OCI-LY3 (cell line): ENCODE results near the gene AGAP5.
"Not testable (repeated sequence)": the region's sequence is repeated elsewhere in the genome, so short reads cannot be mapped to it uniquely, and the experiment has no call there.

Source experiments
- H2AFZ ChIP-seq: fragments of 200-600, 300-600 bp; shearing (Covaris generic); 2 replicates; pipeline ENCODE4 v1.6.0; 2014; ENCODE audit warnings: antibody characterized with exemption, low read depth, low read length
- H3K27ac ChIP-seq: fragments of 200-600, 300-600 bp; sonication (generic); 2 replicates; pipeline ENCODE4 v1.5.1; 2014; ENCODE audit warnings: mild to moderate bottlenecking, low read length, moderate library complexity, mixed read lengths
- H3K27me3 ChIP-seq: fragments of 200-600, 300-600 bp; sonication (generic); 2 replicates; pipeline ENCODE4 v1.6.1; 2014; ENCODE audit warnings: low read depth, low read length, mixed read lengths
- H3K36me3 ChIP-seq: fragments of 200-600, 300-600 bp; sonication (generic); replicated peaks from 2 replicates; pipeline ENCODE3; 2014; ENCODE audit warnings: low read depth, low read length, mixed read lengths
- H3K4me1 ChIP-seq: fragments of 300-600, 200-600 bp; sonication (generic); 2 replicates; pipeline ENCODE4 v1.6.1; 2014; ENCODE audit warnings: low read length, mixed read lengths
- H3K4me2 ChIP-seq: fragments of 200-600, 300-600 bp; sonication (generic); 2 replicates; pipeline ENCODE4 v1.6.1; 2014; ENCODE audit warnings: low read length, mixed read lengths
- H3K4me3 ChIP-seq: fragments of 300-600, 200-600 bp; sonication (generic); 2 replicates; pipeline ENCODE4 v1.5.1; 2014; ENCODE audit warnings: antibody characterized with exemption, mild to moderate bottlenecking, low read length, moderate library complexity
- H3K79me2 ChIP-seq: fragments of 300-600, 200-600 bp; shearing (Covaris generic); 2 replicates; pipeline ENCODE4 v1.6.1; 2014; ENCODE audit warnings: mild to moderate bottlenecking, low read length, mixed read lengths
- H3K9ac ChIP-seq: fragments of 300-600, 200-600 bp; shearing (Covaris generic); 2 replicates; pipeline ENCODE4 v1.6.0; 2014; ENCODE audit warnings: mild to moderate bottlenecking, low read length, moderate library complexity
- H3K9me3 ChIP-seq: fragments of 200-600, 300-600 bp; shearing (Covaris generic); 2 replicates; pipeline ENCODE4 v1.6.1; 2014; ENCODE audit warnings: low read length, mixed read lengths; ENCODE audit not compliant: insufficient read depth
- H4K20me1 ChIP-seq: fragments of 200-600, 300-600 bp; sonication (generic); 2 replicates; pipeline ENCODE4 v1.6.1; 2016; ENCODE audit warnings: low read length, mixed read lengths; ENCODE audit not compliant: insufficient read depth
- CTCF ChIP-seq: fragments of 200-600, 300-600 bp; sonication (generic); IDR thresholded peaks from 2 replicates; pipeline ENCODE4 v1.5.1; 2014; ENCODE audit warnings: antibody characterized with exemption, low read length, low read depth
- EZH2phosphoT487 ChIP-seq: fragments of 200-600 bp; shearing (Covaris generic); IDR thresholded peaks from 2 replicates; pipeline ENCODE4 v1.6.1; 2018; ENCODE audit warnings: antibody characterized with exemption, mixed run types, low read depth

The AGAP5 gene

DNA sequence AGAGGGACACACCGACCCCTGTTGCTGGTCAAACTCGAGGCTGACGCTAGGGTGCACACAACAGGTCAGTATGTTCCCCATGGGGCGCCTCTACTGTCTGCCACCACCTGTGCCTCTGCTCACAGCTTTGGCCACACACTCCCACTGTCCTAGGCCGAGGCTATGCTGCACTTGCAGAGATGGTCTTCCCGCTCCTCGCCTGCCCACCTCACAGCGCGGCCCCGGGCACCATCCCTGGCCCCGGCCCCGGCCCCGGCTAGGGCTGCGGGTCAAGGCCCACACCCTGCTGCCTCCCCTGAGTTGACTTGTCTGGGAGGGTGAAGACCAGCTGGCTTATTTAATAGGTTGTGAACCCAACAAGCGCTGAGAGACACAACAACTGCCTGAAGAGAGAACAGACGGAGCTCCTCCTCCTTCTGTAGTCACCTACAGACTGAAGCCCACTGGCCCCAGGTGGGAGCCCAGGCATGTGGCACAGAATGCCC lies at the start of gene AGAP5:
Gene AGAP5 (minus strand): TSS at position 435 of the 485 bp plus-strand sequence. CDS start 354 bp downstream, at position 81.
- H4K20me1 ChIP-seq, H3K4me3 ChIP-seq, H3K4me1 ChIP-seq, H3K36me3 ChIP-seq, H3K4me2 ChIP-seq, H3K79me2 ChIP-seq, H3K9ac ChIP-seq, H3K27me3 ChIP-seq, H2AFZ ChIP-seq, H3K9me3 ChIP-seq, H3K27ac ChIP-seq: not testable (repeated sequence)

DNA sequence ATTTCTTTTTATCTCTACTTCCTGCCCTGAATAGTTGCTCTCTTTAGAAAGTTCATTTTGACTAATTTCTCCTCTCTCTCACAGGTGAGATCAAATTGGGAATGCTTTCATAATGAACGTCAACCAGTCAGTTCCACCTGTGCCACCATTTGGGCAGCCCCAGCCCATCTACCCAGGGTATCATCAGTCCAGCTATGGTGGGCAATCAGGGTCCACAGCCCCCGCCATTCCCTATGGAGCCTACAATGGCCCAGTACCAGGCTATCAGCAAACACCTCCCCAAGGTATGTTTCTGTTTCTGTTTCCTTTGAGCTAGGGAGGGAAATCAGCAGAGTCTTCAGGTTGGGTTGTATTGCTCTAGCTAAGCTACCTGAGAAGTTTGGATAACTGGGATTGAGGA lies 48.8 kb upstream of the AGAP5 start:
- Histone ChIP-seq H3K9me3 (no peaks in the 10 kb centered on the region), H3K27me3 (no peaks in the 10 kb centered on the region), H2AFZ (no peak overlapping the region), H3K79me2 (peaks cover 62% of the 10 kb centered on the region), H3K27ac (no peak overlapping the region), H3K4me3 (no peak overlapping the region), H3K36me3 (peaks cover 16% of the 10 kb centered on the region), H3K9ac (no peak overlapping the region), H3K4me1 (peaks cover 16% of the 10 kb centered on the region), H3K4me2 (no peak overlapping the region), H4K20me1 (peaks cover 6% of the 10 kb centered on the region; the same call in 1 of the 2 replicates)
- no peak for TF ChIP-seq EZH2phosphoT487

DNA sequence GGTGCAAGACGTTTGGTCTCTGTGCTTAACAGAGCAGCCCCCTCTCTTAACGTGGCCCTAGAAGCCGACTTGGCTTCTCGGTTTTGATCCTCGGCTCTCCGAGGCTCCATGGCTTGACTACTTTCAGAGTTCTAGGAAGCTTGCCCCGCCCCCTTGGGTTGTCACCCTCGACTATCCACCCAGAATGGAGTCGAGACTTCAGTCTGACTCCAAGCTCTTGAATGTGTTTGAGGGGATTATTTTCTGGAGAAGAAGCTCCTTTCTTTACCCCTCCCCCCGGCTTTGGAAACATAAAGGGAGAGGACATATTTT lies 46.7 kb upstream of the AGAP5 start:
- Histone ChIP-seq H3K79me2 (peaks cover 48% of the 10 kb centered on the region), H3K27ac (peak overlapping the region; percentile 87), H4K20me1 (no peaks in the 10 kb centered on the region), H3K36me3 (peaks cover 8% of the 10 kb centered on the region), H3K9me3 (no peaks in the 10 kb centered on the region), H3K4me2 (peak overlapping the region; percentile 79), H3K4me1 (peaks cover 16% of the 10 kb centered on the region), H3K9ac (peak overlapping the region; percentile 96), H2AFZ (no peak overlapping the region; the same call in 1 of the 2 replicates), H3K4me3 (peak overlapping the region; percentile 84), H3K27me3 (no peaks in the 10 kb centered on the region)
- no peak for TF ChIP-seq CTCF
- TF ChIP-seq EZH2phosphoT487 = no peak

- Histone ChIP-seq H3K36me3 (peaks cover 6% of the 10 kb centered on the region), H3K79me2 (peaks cover 46% of the 10 kb centered on the region), H4K20me1 (no peaks in the 10 kb centered on the region), H3K4me1 (peaks cover 16% of the 10 kb centered on the region), H3K4me2 (peak within 1 kb of the TSS; percentile 79), H3K27me3 (no peaks in the 10 kb centered on the region), H3K9ac (peak within 1 kb of the TSS; percentile 96), H2AFZ (peak within 1 kb of the TSS; percentile 72; the same call in 1 of the 2 replicates), H3K9me3 (no peaks in the 10 kb centered on the region), H3K4me3 (peak within 1 kb of the TSS; percentile 84), H3K27ac (peak within 1 kb of the TSS; percentile 87)
- no peak for TF ChIP-seq EZH2phosphoT487
- no peak for TF ChIP-seq CTCF
These were observed 46.2 kb upstream of the AGAP5 start, which contains the start of gene SEC24C for GRCh38 chr10:73743905-73744663. TSS of gene SEC24C (plus strand) at chr10:73744372. CDS start at chr10:73746833, 2,461 bp downstream.

- H3K27me3 ChIP-seq = no peaks in the 10 kb centered on the region
- no peaks in the 10 kb centered on the region for H3K9me3 ChIP-seq
- peak overlapping the region; percentile 84 for H3K4me3 ChIP-seq
- TF ChIP-seq CTCF (no peak), EZH2phosphoT487 (no peak)
- peak overlapping the region; percentile 96 for H3K9ac ChIP-seq
- peaks cover 3% of the 10 kb centered on the region for H3K36me3 ChIP-seq
- peak overlapping the region; percentile 64 for H3K4me2 ChIP-seq
- peaks cover 43% of the 10 kb centered on the region for H3K79me2 ChIP-seq
- peak overlapping the region; percentile 72; the same call in 1 of the 2 replicates for H2AFZ ChIP-seq
- no peaks in the 10 kb centered on the region for H4K20me1 ChIP-seq
- peaks cover 16% of the 10 kb centered on the region for H3K4me1 ChIP-seq
- H3K27ac ChIP-seq = peak overlapping the region; percentile 87
These were observed 45.5 kb upstream of the AGAP5 start for GRCh38 chr10:73743327-73743904.
